ENCODE measurements around the gene HACE1. TPM values are rescaled to one million over a fixed set of nuclear protein-coding genes. Genes with fewer than 3 reads are reported as not detected.

The HACE1 gene
- total RNA-seq, 4 donors from 2014 or later: 15.7 to 23.3 (median 21.0) TPM

DNA sequence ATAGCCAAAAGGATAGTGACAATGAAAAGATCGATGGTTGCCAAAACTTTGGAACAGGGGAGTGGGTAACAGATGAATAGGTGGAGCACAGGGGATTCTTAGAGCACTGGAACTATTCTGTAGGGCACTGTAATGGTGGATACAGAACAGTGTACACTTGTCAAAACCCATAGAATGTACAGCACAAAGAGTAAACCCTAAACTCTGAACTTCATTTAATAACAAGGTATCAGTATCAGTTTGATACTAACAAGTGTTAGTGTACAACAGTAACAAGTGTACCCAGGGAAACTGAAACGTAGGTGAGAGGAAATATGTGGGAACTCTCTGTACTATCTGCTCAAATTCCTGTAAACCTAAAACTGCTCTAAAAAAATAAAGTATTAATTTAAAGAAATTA is 179.2 kb downstream of the HACE1 start:
- TF ChIP-seq, protein P1, sequence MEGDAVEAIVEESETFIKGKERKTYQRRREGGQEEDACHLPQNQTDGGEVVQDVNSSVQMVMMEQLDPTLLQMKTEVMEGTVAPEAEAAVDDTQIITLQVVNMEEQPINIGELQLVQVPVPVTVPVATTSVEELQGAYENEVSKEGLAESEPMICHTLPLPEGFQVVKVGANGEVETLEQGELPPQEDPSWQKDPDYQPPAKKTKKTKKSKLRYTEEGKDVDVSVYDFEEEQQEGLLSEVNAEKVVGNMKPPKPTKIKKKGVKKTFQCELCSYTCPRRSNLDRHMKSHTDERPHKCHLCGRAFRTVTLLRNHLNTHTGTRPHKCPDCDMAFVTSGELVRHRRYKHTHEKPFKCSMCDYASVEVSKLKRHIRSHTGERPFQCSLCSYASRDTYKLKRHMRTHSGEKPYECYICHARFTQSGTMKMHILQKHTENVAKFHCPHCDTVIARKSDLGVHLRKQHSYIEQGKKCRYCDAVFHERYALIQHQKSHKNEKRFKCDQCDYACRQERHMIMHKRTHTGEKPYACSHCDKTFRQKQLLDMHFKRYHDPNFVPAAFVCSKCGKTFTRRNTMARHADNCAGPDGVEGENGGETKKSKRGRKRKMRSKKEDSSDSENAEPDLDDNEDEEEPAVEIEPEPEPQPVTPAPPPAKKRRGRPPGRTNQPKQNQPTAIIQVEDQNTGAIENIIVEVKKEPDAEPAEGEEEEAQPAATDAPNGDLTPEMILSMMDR (IDR thresholded peaks at IDR 0.05; ENCODE audit: low read depth): no peak

GRCh38 chr6:104679971-104680370 is 179.7 kb downstream of the HACE1 start:
- TF ChIP-seq, protein P1 (IDR thresholded peaks at IDR 0.05; ENCODE audit: low read depth): no peak

Small RNA genes within 50 kb of the gene (small RNA-seq; reads per million reads assigned to genes)
- not detected for gene RNU6-897P

Other genes with a start within 250 kb of the HACE1 start
- gene LIN28B, start 97.2 kb upstream of the HACE1 start, total RNA-seq: not detected

All from subcutaneous adipose tissue (tissue), 4 donors.